ENCODE measurements around the gene RAVER1.

RAVER1 gene

GRCh38 chr19:10266706-10267105 lies 66.6 kb downstream of the RAVER1 start:
- no peak for DNase-seq

Measured in CD4-positive, alpha-beta T cell treated with Interleukin-10 for 1 hour (primary cell).